AG04450 (cell line): Measurements from ENCODE around the gene GARIN5B. TPM values are rescaled to one million over a fixed set of nuclear protein-coding genes. Genes with fewer than 3 reads are reported as not detected.
"Not testable (repeated sequence)": the region's sequence is repeated elsewhere in the genome, so short reads cannot be mapped to it uniquely, and the experiment has no call there.

ENCODE experiments used
- CTCF ChIA-PET: fragments of 300-600, 350-600 bp; formaldehyde crosslinking; extraction: SDS; loops from one replicate; lab custom pipeline; 2022; ENCODE audit warnings: antibody characterized with exemption, inconsistent platforms; lab: Charles Lee
- POLR2A ChIA-PET: fragments of 350-600 bp; formaldehyde crosslinking; extraction: SDS; loops from one replicate; lab custom pipeline; 2021; ENCODE audit warnings: antibody characterized with exemption, inconsistent platforms; lab: Yijun Ruan, JAX
- DNase-seq: peaks from one replicate; pipeline ENCODE4 v3.0.0-alpha.2; 2011; ENCODE audit warnings: low read depth, low spot score
- H3K27ac ChIP-seq: one replicate; pipeline ENCODE4 v1.5.1; 2012; ENCODE audit warnings: low read depth, low read length, control low read depth
- H3K27me3 ChIP-seq: one replicate; pipeline ENCODE4 v1.6.0; 2012; ENCODE audit warnings: low read length; ENCODE audit not compliant: control insufficient read depth, insufficient read depth
- H3K4me3 ChIP-seq: 2 replicates; pipeline ENCODE4 v1.5.1; 2011; ENCODE audit warnings: mild to moderate bottlenecking, low read depth, low read length, control low read depth
- H3K9me3 ChIP-seq: 2 replicates; pipeline ENCODE4 v1.5.1; 2012; ENCODE audit warnings: low read length; ENCODE audit not compliant: control insufficient read depth, insufficient read depth
- CTCF ChIP-seq: IDR thresholded peaks from 2 replicates; pipeline ENCODE4 v1.5.1; 2011; ENCODE audit warnings: low read depth, low read length, control low read depth, inconsistent platforms
- polyA minus RNA-seq: library from RNA; depleted of rRNA, polyadenylated mRNA; stranded (reverse); fragments of >200 nt; gene quantifications from 2 replicates; pipeline ENCODE4 v1.2.3, GENCODE V29; 2011; rRNA and poly(A)+ RNA removed
- polyA plus RNA-seq: library from polyadenylated mRNA; depleted of rRNA; stranded (reverse); fragments of >200 nt; gene quantifications from 2 replicates; pipeline ENCODE4 v1.2.3, GENCODE V29; 2011; rRNA removed

Gene GARIN5B
- not detected in 2 replicates for polyA plus RNA-seq
- polyA minus RNA-seq = not detected in 2 replicates

DNA sequence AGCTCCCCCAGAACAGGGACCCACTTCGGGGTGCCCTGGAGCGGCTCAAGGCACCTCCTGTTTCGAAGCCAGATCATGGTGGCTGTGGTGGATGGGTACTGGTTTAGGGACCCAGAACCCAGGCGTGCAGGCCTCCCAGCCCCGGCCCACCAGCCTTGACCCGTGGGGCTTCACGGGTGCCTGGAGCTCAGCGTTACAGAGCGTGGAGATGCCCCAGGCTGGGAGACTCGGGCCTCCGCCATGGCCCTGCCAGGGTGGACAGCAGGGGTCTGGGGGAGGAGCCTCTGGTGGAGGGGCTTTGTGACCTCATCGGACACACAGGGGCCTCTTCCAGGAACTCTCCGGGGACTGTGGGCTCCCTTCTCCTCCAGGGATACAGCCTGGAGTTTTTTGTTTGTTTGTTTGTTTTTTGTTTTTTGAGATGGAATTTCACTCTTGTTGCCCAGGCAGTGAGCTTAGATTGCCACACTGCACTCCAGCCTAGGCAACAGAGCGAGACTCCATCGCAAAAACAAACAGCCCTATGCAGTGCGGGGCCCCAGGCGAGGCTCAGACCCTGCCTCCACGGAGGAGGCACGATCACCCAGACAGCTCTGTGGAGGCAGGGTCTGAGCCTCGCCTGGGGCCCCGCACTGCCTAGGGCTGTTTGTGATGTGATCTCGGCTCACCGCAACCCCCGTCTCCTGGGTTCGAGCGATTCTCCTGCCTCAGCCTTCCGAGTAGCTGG, at the start of gene GARIN5B:
TSS of gene GARIN5B (minus strand) at position 271 of the 727 bp plus-strand sequence. CDS start at position 77, 194 bp downstream.
- POLR2A ChIA-PET = interaction anchor here (0.9 to 2.2 kb wide), 6 partner anchors 11 to 222 kb away, joined by 3 to 10 read pairs (median 4); partner anchors contain the start of genes KMT5C, TMEM238 and UBE2S
- CTCF ChIA-PET = no interaction called here
- Histone ChIP-seq H3K9me3 (peaks cover 4% of the 10 kb centered on the region; the same call in 1 of the 2 replicates), H3K27ac (no peak within 1 kb of the TSS), H3K4me3 (no peak within 1 kb of the TSS), H3K27me3 (peaks cover 1% of the 10 kb centered on the region)
- DNase-seq = no peak
- TF ChIP-seq CTCF = no peak

- POLR2A ChIA-PET = no interaction called here
- CTCF ChIA-PET = interaction anchor here (1.9 to 2.7 kb wide), 2 partner anchors 8 to 58 kb away, joined by 7 to 16 read pairs; no protein-coding TSS in a partner anchor
These were observed 47.1 kb upstream of the GARIN5B start for GRCh38 chr19:55410168-55410567.

DNA sequence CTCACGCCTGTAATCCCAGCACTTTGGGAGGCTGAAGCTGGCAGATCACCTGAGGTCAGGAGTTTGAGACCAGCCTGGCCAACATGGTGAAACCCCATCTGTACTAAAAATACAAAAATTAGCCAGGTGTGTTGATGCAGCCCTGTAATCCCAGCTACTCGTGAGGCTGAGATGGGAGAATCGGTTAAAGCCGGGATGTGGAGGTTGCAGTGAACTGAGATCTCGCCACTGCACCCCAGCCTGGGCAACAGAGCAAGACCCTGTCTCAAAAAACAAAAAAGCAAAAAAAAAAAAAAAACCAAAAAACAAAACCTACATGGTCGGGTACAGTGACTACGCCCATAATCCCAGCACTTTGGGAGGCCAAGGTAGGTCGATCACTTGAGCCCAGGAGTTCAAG, 46.1 kb upstream of the GARIN5B start:
- POLR2A ChIA-PET = interaction anchor here (0.6 kb wide), 1 partner anchor 41 kb away, joined by 4 read pairs; no protein-coding TSS in a partner anchor
- DNase-seq, H3K27ac ChIP-seq, H3K9me3 ChIP-seq, H3K4me3 ChIP-seq, H3K27me3 ChIP-seq: not testable (repeated sequence)
- CTCF ChIA-PET = interaction anchor here (1.0 to 2.7 kb wide), 3 partner anchors 9 to 268 kb away, joined by 6 to 16 read pairs (median 7); no protein-coding TSS in a partner anchor

More at GRCh38 chr19:55410168-55410567, 47.1 kb upstream of the GARIN5B start:
- Histone ChIP-seq H3K9me3 (no peaks in the 10 kb centered on the region), H3K27ac (no peak overlapping the region), H3K4me3 (no peak overlapping the region), H3K27me3 (no peaks in the 10 kb centered on the region)
- no peak for TF ChIP-seq CTCF
- DNase-seq = no peak

GRCh38 chr19:55408533-55408872, 45.4 kb upstream of the GARIN5B start:
- POLR2A ChIA-PET = no interaction called here

More at GRCh38 chr19:55408533-55408872, 45.4 kb upstream of the GARIN5B start:
- Histone ChIP-seq H3K27ac (peak overlapping the region; percentile 97), H3K4me3 (peak overlapping the region; percentile 61), H3K27me3 (no peaks in the 10 kb centered on the region), H3K9me3 (no peaks in the 10 kb centered on the region)
- TF ChIP-seq CTCF = no peak
- CTCF ChIA-PET = interaction anchor here (1.0 to 2.7 kb wide), 3 partner anchors 10 to 267 kb away, joined by 6 to 16 read pairs (median 7); no protein-coding TSS in a partner anchor
- no peak for DNase-seq
